SU-DHL-6 (cell line): ENCODE results near the gene MPC1L.

Experiments used
- CTCF ChIP-seq: fragments of 200-600 bp; sonication (generic); IDR thresholded peaks from one replicate; pipeline ENCODE4 v1.5.1; 2017; ENCODE audit warnings: antibody characterized with exemption, mild to moderate bottlenecking, low read length, moderate library complexity; ENCODE audit not compliant: insufficient read depth, poor library complexity, severe bottlenecking
- EZH2phosphoT487 ChIP-seq: fragments of 200-600 bp; sonication (generic), shearing (Covaris generic); conservative IDR thresholded peaks from 2 replicates; pipeline ENCODE4 v1.6.1; 2018; ENCODE audit warnings: mild to moderate bottlenecking, antibody characterized with exemption, low read length, moderate library complexity, mixed read lengths

- no peak for TF ChIP-seq CTCF
- no peak for TF ChIP-seq EZH2phosphoT487
Measured at GRCh38 chrX:40653535-40653934, 30.3 kb downstream of the MPC1L start.
